NB4 (cell line): ENCODE data around the gene UVRAG.

Experiments used
- DNase-seq: peaks from one replicate; pipeline ENCODE4 v3.0.0; 2010; ENCODE audit warnings: low read depth
- H3K4me3 ChIP-seq: one replicate; pipeline ENCODE4 v1.5.1; 2011; ENCODE audit warnings: mild to moderate bottlenecking, low read depth, low read length, moderate library complexity
- MYC ChIP-seq: IDR thresholded peaks from 2 replicates; pipeline ENCODE4 v1.6.1; 2011; ENCODE audit warnings: low read depth, low read length
- POLR2A ChIP-seq: IDR thresholded peaks from 2 replicates; pipeline ENCODE4 v1.6.1; 2011; ENCODE audit warnings: mild to moderate bottlenecking; ENCODE audit not compliant: insufficient read length; ENCODE audit errors: extremely low read depth
- TF ChIP-seq, protein P1 (sequence below): IDR thresholded peaks from 2 replicates; pipeline ENCODE4 v1.6.1; 2011; ENCODE audit warnings: low read depth, low read length
- TF ChIP-seq, protein P2 (sequence below): IDR thresholded peaks from one replicate; pipeline ENCODE4 v1.5.1; 2012; ENCODE audit warnings: low read depth, low read length

Gene UVRAG

DNA sequence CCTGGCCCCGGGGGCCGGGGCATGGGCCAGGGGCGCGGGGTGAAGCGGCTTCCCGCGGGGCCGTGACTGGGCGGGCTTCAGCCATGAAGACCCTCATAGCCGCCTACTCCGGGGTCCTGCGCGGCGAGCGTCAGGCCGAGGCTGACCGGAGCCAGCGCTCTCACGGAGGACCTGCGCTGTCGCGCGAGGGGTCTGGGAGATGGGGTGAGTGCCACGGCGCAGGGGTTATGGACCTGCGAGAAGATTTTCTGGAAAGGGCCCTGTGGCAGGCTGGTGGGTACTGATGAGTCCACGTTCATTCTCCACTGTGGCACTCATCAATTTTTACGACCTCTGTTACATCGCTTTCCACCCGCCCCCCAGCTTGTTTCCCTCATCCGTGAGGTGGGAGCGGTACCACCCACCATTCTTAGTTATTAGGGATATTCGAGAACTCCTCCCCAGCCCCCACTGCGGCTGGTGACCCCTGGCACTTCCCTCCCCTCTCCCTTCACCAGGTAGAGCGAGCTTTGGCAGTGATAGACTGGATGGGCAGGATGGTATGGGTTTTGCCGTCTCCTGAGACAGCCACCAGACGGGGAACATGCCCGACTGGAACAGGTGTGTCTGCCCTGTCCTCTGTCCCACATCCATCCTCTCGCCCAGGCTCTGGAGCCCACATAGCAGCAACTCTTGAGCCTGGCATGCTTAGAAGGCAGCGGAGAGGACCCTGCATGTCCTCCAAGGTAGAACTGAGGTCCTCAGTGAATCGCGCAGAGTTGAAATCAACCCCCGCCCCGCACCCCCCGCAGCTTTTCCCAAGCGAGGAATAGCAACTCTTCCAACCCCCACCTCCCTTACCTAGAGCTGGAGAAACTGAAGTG is 45.9 kb upstream of the UVRAG start:
- peak overlapping the region; percentile 46 for H3K4me3 ChIP-seq
- TF ChIP-seq, protein P1, sequence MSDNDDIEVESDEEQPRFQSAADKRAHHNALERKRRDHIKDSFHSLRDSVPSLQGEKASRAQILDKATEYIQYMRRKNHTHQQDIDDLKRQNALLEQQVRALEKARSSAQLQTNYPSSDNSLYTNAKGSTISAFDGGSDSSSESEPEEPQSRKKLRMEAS, result no peak
- TF ChIP-seq, protein P2, sequence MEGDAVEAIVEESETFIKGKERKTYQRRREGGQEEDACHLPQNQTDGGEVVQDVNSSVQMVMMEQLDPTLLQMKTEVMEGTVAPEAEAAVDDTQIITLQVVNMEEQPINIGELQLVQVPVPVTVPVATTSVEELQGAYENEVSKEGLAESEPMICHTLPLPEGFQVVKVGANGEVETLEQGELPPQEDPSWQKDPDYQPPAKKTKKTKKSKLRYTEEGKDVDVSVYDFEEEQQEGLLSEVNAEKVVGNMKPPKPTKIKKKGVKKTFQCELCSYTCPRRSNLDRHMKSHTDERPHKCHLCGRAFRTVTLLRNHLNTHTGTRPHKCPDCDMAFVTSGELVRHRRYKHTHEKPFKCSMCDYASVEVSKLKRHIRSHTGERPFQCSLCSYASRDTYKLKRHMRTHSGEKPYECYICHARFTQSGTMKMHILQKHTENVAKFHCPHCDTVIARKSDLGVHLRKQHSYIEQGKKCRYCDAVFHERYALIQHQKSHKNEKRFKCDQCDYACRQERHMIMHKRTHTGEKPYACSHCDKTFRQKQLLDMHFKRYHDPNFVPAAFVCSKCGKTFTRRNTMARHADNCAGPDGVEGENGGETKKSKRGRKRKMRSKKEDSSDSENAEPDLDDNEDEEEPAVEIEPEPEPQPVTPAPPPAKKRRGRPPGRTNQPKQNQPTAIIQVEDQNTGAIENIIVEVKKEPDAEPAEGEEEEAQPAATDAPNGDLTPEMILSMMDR, result no peak
- TF ChIP-seq MYC (no peak), POLR2A (no peak)
- no peak for DNase-seq

DNA sequence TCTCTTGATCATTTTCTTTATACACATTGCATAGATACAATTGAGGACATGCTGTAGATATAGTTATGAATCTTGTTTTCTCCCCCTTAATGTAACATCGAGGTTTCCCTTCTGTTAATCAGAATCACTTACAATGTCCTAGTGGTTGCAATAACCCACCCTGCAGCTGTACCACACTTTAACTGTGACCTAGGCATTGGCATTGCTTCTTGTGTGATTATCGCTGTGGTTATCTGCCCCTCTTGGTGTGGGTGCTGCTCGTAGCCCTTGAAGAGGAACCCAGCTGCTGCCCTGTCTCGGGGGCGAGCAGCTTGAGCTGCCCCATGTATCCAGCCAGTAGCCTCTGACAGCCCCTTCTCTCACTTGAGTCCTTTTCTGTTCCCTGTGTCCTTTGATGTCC is 44.9 kb upstream of the UVRAG start:
- TF ChIP-seq, protein P2, result no peak
- TF ChIP-seq, protein P1, result no peak
- no peak for TF ChIP-seq POLR2A
- TF ChIP-seq MYC, result no peak
- peak; percentile 30 for DNase-seq
- H3K4me3 ChIP-seq, result no peak overlapping the region

DNA sequence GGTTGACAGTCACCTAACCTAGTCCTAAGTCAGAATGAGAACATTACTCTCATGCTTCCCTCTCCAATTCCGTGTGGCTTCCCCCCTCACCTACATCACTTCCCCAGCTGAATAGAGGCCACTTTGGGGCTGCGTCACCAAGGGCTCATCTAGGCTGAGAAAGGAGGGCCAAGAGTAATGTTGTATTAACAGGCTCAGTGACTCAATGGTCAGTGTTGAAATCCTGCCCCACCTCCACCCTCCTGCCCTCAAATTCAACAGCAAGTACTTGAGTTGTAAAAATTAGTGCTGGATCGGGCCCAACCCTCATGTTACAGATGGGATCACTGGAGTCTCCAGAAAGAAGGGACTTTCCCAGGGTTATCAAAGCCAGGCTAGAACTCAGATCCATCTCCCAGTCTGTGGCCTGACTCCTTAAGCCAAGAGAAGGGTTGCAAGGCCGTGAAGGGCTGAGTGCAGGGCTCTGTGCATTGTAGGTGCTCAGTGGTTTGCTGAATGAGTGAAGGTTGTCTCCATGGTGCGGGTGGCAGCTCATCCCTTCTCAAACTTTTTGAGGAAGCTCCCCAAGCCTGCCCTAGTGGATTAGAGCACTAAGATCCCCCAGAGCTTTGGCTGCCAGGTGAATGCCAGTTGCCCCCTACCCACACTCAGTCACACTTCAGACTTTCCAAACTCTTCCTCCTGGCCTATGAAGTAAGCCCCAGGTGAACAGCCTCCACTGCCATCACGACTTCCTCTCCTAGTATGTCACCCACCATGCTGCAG is 43.2 kb upstream of the UVRAG start:
- DNase-seq, result peak; percentile 77
- no peak for TF ChIP-seq MYC
- no peak for TF ChIP-seq POLR2A
- TF ChIP-seq, protein P1, result no peak
- TF ChIP-seq, protein P2, result no peak
- H3K4me3 ChIP-seq, result no peak overlapping the region

DNA sequence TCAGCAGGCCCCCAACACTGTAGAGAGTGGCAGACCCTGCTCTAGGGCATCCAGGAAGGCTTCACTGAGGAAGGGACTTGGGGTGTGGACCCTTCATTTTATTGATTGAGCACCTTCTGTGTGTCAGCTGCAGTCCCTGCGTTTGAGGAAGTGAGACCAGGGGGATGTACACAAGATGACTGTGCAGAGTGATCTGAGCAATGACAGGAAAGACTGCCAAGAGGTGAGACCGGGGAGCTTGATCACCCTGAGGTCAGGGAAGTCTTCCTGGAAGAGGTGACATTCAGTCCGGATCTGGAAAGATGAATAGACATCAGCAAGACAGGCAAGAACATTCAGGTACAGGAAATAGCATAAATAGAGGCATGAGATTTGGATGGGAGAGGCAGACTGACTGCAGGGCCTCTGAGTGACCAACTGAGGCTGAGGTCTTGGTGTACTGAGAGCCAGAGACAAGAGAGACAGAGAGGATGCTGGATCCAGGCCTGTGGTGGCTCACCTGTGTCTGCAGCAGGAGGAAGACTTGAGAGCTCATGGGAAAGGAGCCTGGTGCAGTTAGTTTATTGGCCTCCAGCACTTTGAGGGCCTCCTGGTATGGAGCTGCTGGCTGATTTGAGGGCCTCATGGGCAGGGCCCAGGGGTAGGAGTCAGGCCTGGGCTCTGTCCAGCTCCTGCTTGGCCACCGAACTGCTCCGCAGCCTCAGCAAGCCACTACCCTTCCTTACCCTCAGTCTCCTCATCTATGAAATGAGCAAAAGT is 41.2 kb upstream of the UVRAG start:
- H3K4me3 ChIP-seq, result no peak overlapping the region
- TF ChIP-seq, protein P1, result no peak
- TF ChIP-seq POLR2A, result no peak
- TF ChIP-seq, protein P2, result no peak
- TF ChIP-seq MYC, result no peak
- DNase-seq, result peak; percentile 75

DNA sequence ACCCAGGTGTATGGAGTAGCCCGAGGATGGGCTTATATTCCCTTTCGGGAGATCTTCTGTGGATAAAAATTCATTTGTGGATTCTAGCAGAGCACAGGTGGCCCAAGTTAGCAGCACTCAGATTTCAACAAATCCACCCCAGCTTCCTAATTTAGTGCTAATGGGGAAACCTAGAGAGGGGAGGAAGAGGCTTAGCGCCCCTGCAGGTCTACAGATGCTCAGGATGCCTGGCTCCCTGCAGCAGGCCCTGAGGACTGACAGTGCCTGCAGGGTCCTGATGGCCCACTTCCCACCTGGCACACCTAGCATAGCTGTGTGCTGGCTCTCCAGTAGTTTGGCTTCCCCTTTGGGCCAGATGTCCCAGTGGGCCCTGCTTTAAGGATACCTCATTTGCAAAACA is 40.0 kb upstream of the UVRAG start:
- no peak overlapping the region for H3K4me3 ChIP-seq
- no peak for DNase-seq
- TF ChIP-seq, protein P2, result no peak
- TF ChIP-seq, protein P1, result no peak
- TF ChIP-seq MYC (no peak), POLR2A (no peak)
